Measurements from ENCODE around the gene ATAD3B. TPM values are rescaled to one million over a fixed set of nuclear protein-coding genes. Genes with fewer than 3 reads are reported as not detected.
A peak's percentile ranks its signal among the peaks of the same experiment; 100 is the strongest.

The ATAD3B gene
- total and polyA plus RNA-seq, 2 of the 4 experiments (the other 2 are of a cell fraction): 13.8 to 29.0 TPM

- TF ChIP-seq BHLHE40 (IDR thresholded peaks at IDR 0.05; ENCODE audit: low read depth, low read length): no peak
- peak; percentile 72; the same call in 1 of the 2 replicates for TF ChIP-seq MXI1 (IDR thresholded peaks at IDR 0.05; ENCODE audit: borderline replicate concordance, low read depth, low read length)
- TF ChIP-seq POLR2A (IDR thresholded peaks at IDR 0.05; ENCODE audit: low read depth, low read length): 0 out of 2 replicates have a peak, but pooled peaks have one; percentile 19
Measured at GRCh38 chr1:1441002-1441888, 30.3 kb upstream of the ATAD3B start (continued).

DNA sequence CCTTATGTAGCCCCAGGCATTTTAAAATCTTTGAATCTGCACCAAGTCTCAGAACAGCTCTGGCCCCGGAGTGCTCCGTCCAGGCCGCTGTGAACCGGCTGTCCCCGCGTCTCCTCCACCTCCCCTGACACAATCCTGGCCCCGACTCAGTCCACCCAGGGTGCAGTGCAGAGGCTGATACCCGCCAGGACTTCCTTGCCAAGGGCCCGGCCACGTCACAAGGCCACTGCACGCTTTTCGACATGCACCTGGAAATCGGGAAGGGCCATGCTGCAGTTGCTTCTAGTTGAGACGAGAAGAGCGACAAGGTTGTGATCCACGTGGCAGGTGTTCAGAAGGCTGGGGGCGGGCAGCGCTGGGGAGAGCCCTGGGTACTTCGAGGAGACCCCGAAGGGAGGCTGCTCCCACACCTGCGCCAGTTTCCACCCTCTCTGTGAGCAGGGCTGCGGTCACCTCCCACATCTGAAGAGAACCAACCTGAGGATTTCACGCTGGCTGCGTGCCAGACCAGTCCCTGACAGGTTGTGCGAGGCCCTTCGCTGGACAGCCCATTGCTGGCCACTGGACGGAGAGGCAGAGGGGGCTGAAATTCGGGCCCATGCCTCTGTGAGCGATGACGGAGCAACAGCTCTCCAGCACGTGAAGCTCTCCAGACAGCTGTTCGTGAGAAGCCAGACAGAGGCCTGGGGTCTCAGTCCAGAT lies 29.3 kb upstream of the ATAD3B start:
- Histone ChIP-seq H3K18ac (ENCODE audit: low read depth, low read length) (no peak overlapping the region), H2BK15ac (ENCODE audit: low read depth, low read length) (no peak overlapping the region), H2AK5ac (ENCODE audit: low read depth, low read length) (no peak overlapping the region), H2AK9ac (replicated peaks; ENCODE audit: low read depth, low read length, poor library complexity) (no peak overlapping the region), H2AFZ (replicated peaks; ENCODE audit: low read length, poor library complexity) (peak overlapping the region; percentile 43), H3K56ac (ENCODE audit: extremely low read depth, insufficient read depth, low read length) (no peak overlapping the region), H4K5ac (ENCODE audit: low read depth, low read length) (no peak overlapping the region), H3K9me1 (ENCODE audit: insufficient read depth, low read length) (no peaks in the 10 kb centered on the region), H3K9ac (ENCODE audit: low read depth, low read length) (no peak overlapping the region), H3K14ac (replicated peaks; ENCODE audit: low read depth, low read length) (no peak overlapping the region), H3K4me1 (ENCODE audit: control insufficient read depth, insufficient read depth, low read length) (no peaks in the 10 kb centered on the region), H2BK5ac (ENCODE audit: low read depth, low read length, poor library complexity, severe bottlenecking) (no peak overlapping the region), H4K8ac (ENCODE audit: low read depth in 2 of 2, low read length in 2 of 2) (no peak overlapping the region), H3K36me3 (ENCODE audit: control insufficient read depth, insufficient read depth, low read length) (no peaks in the 10 kb centered on the region), H3K4ac (ENCODE audit: low read depth, low read length) (no peak overlapping the region), H2BK20ac (ENCODE audit: low read depth, low read length) (no peak overlapping the region), H3K27me3 (ENCODE audit: control insufficient read depth, insufficient read depth, low read length) (peaks cover 2% of the 10 kb centered on the region; the same call in 1 of the 2 replicates), H3K27ac (ENCODE audit: insufficient read depth, low read length) (no peak overlapping the region), H2BK120ac (ENCODE audit: low read depth, low read length) (no peak overlapping the region), H3K4me3 (ENCODE audit: insufficient read depth, low read depth, low read length) (no peak overlapping the region), H3K79me1 (ENCODE audit: low read depth in 1 of 2, low read length in 2 of 2) (no peaks in the 10 kb centered on the region), H4K20me1 (ENCODE audit: insufficient read depth, low read length) (no peaks in the 10 kb centered on the region), H3K23ac (ENCODE audit: low read depth, low read length) (no peak overlapping the region), H4K91ac (ENCODE audit: insufficient read depth, low read depth, low read length) (no peak overlapping the region), H3K4me2 (ENCODE audit: low read depth, low read length) (no peak overlapping the region), H3K9me3 (ENCODE audit: control insufficient read depth, insufficient read depth, low read length) (no peaks in the 10 kb centered on the region)
- DNase-seq (no peak), ATAC-seq (ENCODE audit: low read depth) (no peak)
- no TSS peak for BruUV-seq (replicated peaks)
- WGBS, 2 experiments (ENCODE audit: extremely low coverage in 2 of 2, insufficient read length in 1 of 2): 78% methylated on average over 11 of the region's 32 CpGs; no CpG with 5 or more reads in 1 of the 2 experiments
- ChIA-PET POLR2A (ENCODE audit: unreplicated experiment) (no interaction called here), CTCF (interaction anchor here (1.1 kb wide), 1 partner anchor 34 kb away, joined by 3 read pairs; no protein-coding TSS in a partner anchor)
- intact Hi-C loops (cut with micrococcal nuclease): loop anchor here (5.0 kb wide), 1 partner anchor 35 kb away; the partner anchor contains the start of gene MRPL20
- in situ Hi-C loops (cut with MboI; ENCODE audit: low sequenced_read_pairs): no loop called here
- dilution Hi-C loops (cut with HindIII; ENCODE audit: low sequenced_read_pairs, unreplicated experiment): no loop called here
- TF ChIP-seq SMC3 (IDR thresholded peaks at IDR 0.05; ENCODE audit: low read depth, low read length) (no peak), USF2 (IDR thresholded peaks at IDR 0.05; ENCODE audit: low read depth, low read length) (no peak), NFE2L2 (IDR thresholded peaks at IDR 0.05; ENCODE audit: low read depth, low read length) (no peak), CHD1 (IDR thresholded peaks at IDR 0.05; ENCODE audit: low read depth, low read length) (no peak), RFX5 (IDR thresholded peaks at IDR 0.05; ENCODE audit: low read depth, low read length) (no peak), MXI1 (IDR thresholded peaks at IDR 0.05; ENCODE audit: borderline replicate concordance, low read depth, low read length) (no peak), CEBPB (IDR thresholded peaks at IDR 0.05; ENCODE audit: low read depth, low read length) (no peak), BHLHE40 (IDR thresholded peaks at IDR 0.05; ENCODE audit: low read depth, low read length) (no peak)
- TF ChIP-seq, protein P1, sequence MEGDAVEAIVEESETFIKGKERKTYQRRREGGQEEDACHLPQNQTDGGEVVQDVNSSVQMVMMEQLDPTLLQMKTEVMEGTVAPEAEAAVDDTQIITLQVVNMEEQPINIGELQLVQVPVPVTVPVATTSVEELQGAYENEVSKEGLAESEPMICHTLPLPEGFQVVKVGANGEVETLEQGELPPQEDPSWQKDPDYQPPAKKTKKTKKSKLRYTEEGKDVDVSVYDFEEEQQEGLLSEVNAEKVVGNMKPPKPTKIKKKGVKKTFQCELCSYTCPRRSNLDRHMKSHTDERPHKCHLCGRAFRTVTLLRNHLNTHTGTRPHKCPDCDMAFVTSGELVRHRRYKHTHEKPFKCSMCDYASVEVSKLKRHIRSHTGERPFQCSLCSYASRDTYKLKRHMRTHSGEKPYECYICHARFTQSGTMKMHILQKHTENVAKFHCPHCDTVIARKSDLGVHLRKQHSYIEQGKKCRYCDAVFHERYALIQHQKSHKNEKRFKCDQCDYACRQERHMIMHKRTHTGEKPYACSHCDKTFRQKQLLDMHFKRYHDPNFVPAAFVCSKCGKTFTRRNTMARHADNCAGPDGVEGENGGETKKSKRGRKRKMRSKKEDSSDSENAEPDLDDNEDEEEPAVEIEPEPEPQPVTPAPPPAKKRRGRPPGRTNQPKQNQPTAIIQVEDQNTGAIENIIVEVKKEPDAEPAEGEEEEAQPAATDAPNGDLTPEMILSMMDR (conservative IDR thresholded peaks at IDR 0.05; ENCODE audit: low read depth, low read length): no peak
